CD8-positive, alpha-beta memory T cell (primary cell): ENCODE results near the gene CHD5. TPM values are rescaled to one million over a fixed set of nuclear protein-coding genes. Genes with fewer than 3 reads are reported as not detected.
A peak's percentile ranks its signal among the peaks of the same experiment; 100 is the strongest.

ENCODE experiments used
- CTCF ChIA-PET: fragments of 350-600 bp; sonication (Branson Sonifier 250); formaldehyde crosslinking; loops from one replicate; lab custom pipeline; 2021; ENCODE audit warnings: antibody characterized with exemption; lab: Charles Lee
- POLR2A ChIA-PET: fragments of 350-600 bp; sonication (Branson Sonifier 250); formaldehyde crosslinking; loops from one replicate; lab custom pipeline; 2021; ENCODE audit warnings: antibody characterized with exemption; lab: Charles Lee
- DNase-seq, 5 donors: peaks; one replicate each; pipeline versions ENCODE4 v3.0.0 to v3.0.0-alpha.2; 2020 to 2022; ENCODE audit warnings: mixed read lengths in 1 of 5
- H3K27ac ChIP-seq: one replicate; pipeline ENCODE4 v1.7.0; 2013; ENCODE audit warnings: low read depth, mild to moderate bottlenecking, low read length, moderate library complexity
- H3K27me3 ChIP-seq: 2 replicates; pipeline ENCODE4 v1.7.0; 2013; ENCODE audit warnings: low read length, mild to moderate bottlenecking; ENCODE audit not compliant: insufficient read depth, poor library complexity, severe bottlenecking
- H3K36me3 ChIP-seq: 2 replicates; pipeline ENCODE4 v1.7.0; 2013; ENCODE audit warnings: mild to moderate bottlenecking, low read length, moderate library complexity; ENCODE audit not compliant: insufficient read depth
- H3K4me1 ChIP-seq: 2 replicates; pipeline ENCODE4 v1.7.0; 2013; ENCODE audit warnings: mild to moderate bottlenecking, low read length, moderate library complexity; ENCODE audit not compliant: insufficient read depth
- H3K4me3 ChIP-seq: 2 replicates; pipeline ENCODE4 v1.7.0; 2013; ENCODE audit warnings: mild to moderate bottlenecking, low read length
- H3K9me3 ChIP-seq: 2 replicates; pipeline ENCODE4 v1.7.0; 2013; ENCODE audit warnings: mild to moderate bottlenecking, low read length
- H3K27ac Mint-ChIP-seq, 8 donors: one replicate each; pipeline ENCODE4 v1.8.0; 2020 to 2021; ENCODE audit warnings: mixed read lengths in 8 of 8, mild to moderate bottlenecking in 6 of 8, inconsistent platforms in 3 of 8, moderate library complexity in 3 of 8
- H3K27me3 Mint-ChIP-seq, 2 donors: one replicate each; pipeline ENCODE4 v1.8.0; 2020 to 2021; ENCODE audit warnings: mixed read lengths in 2 of 2, mild to moderate bottlenecking in 1 of 2, moderate library complexity in 1 of 2
- H3K36me3 Mint-ChIP-seq, 3 donors: one replicate each; pipeline ENCODE4 v1.8.0; 2020 to 2021; ENCODE audit warnings: mixed read lengths in 3 of 3, inconsistent platforms in 1 of 3, mild to moderate bottlenecking in 1 of 3
- H3K4me1 Mint-ChIP-seq, 3 donors: one replicate each; pipeline ENCODE4 v1.8.0; 2020 to 2021; ENCODE audit warnings: mixed read lengths in 3 of 3, inconsistent platforms in 1 of 3, mild to moderate bottlenecking in 1 of 3
- H3K4me3 Mint-ChIP-seq, 7 donors: one replicate each; pipeline ENCODE4 v1.8.0; 2020 to 2021; ENCODE audit warnings: mixed read lengths in 7 of 7, mild to moderate bottlenecking in 6 of 7, moderate library complexity in 4 of 7, inconsistent platforms in 2 of 7
- H3K9me3 Mint-ChIP-seq, 5 donors: one replicate each; pipeline ENCODE4 v1.8.0; 2020 to 2022; ENCODE audit warnings: mixed read lengths in 5 of 5, mild to moderate bottlenecking in 3 of 5, moderate library complexity in 2 of 5, inconsistent platforms in 1 of 5
- polyA plus RNA-seq: library from polyadenylated mRNA; unstranded; fragments of 300-500 nt; fragmentation: Illumina TruSeq; gene quantifications from one replicate; pipeline ENCODE4 v1.2.3, GENCODE V29; 2021
- total RNA-seq, 2 experiments: library from RNA; stranded (reverse); gene quantifications; one replicate each; pipeline ENCODE4 v1.2.3, GENCODE V29; 2021

The CHD5 gene
- total and polyA plus RNA-seq, 3 experiments from 2014 or later: 0.61 to 0.82 TPM; not detected in 1

DNA sequence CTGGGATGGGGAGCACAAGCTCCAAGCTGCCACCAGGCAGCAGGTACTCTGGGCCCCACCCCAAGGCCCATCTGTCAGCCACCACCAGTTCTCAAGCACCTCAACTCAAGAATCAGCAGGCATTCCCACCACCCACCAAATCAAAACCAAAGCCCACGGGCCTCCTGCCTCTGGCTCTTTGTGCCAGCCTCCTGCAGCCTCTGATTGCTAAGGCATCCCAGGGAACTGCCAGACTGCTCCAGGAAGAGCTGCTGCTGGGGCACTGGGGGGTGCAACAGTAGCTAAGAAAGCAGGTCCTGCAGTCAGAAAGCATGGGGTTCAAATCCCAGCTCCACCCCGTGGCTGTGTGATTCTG lies 34.7 kb downstream of the CHD5 start:
- Mint-ChIP-seq H3K27ac (no peak overlapping the region), H3K4me1 (peaks cover 3 to 11% (median 7%) of the 10 kb centered on the region in 3 donors), H3K9me3 (no peaks in the 10 kb centered on the region), H3K27me3 (peaks cover 8 to 12% of the 10 kb centered on the region in 2 donors), H3K4me3 (no peak overlapping the region), H3K36me3 (no peaks in the 10 kb centered on the region)
- H3K27ac ChIP-seq: no peak overlapping the region
- CTCF ChIA-PET: no interaction called here
- DNase-seq: no peak
- no peaks in the 10 kb centered on the region for H3K36me3 ChIP-seq
- no peaks in the 10 kb centered on the region for H3K27me3 ChIP-seq
- H3K4me1 ChIP-seq: peaks cover 3% of the 10 kb centered on the region
- H3K9me3 ChIP-seq: no peaks in the 10 kb centered on the region
- POLR2A ChIA-PET: no interaction called here
- H3K4me3 ChIP-seq: no peak overlapping the region

DNA sequence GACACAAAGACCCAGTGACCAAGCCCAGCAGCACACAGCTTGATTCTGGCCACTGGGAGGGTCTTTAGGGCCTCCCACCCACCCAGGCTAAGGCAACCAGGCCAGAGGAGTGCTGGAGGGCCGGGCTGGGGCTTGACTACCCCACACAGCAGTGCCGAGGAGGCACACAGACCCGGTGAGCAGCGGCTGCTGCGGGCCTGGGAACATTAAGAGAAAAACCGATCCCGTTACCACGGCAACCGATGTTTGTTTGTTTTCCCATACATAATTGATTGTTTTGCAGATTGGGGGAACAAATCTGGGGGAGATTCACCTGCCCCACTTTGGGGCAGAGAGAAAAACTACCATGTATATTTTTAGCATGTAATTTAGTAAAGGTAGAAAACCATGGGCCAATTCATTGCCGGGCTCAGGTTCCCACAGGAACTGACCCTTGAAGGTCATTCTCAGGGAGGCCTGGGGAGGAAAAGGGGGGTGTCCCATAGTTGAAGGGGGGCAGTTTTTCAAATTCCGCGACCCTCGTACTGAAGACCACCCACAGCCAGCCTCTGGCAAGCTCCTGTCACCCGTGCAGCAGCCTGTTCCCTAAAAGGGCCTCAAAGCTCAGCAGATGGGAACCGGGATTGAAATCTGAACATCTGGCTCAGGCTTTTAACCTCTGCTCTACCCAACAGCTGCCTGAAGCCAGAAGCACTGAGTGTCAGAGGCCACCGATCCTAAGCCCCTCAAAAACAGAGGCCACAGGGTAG lies 35.3 kb downstream of the CHD5 start:
- Mint-ChIP-seq H3K4me1 (peaks cover 3 to 11% (median 7%) of the 10 kb centered on the region in 3 donors), H3K36me3 (no peaks in the 10 kb centered on the region), H3K9me3 (no peaks in the 10 kb centered on the region), H3K27me3 (peaks cover 8 to 12% of the 10 kb centered on the region in 2 donors), H3K27ac (no peak overlapping the region), H3K4me3 (no peak overlapping the region)
- ChIA-PET CTCF (no interaction called here), POLR2A (no interaction called here)
- H3K27me3 ChIP-seq: no peaks in the 10 kb centered on the region
- no peak overlapping the region for H3K27ac ChIP-seq
- H3K36me3 ChIP-seq: no peaks in the 10 kb centered on the region
- DNase-seq: no peak
- H3K4me3 ChIP-seq: no peak overlapping the region
- peaks cover 3% of the 10 kb centered on the region for H3K4me1 ChIP-seq
- no peaks in the 10 kb centered on the region for H3K9me3 ChIP-seq

DNA sequence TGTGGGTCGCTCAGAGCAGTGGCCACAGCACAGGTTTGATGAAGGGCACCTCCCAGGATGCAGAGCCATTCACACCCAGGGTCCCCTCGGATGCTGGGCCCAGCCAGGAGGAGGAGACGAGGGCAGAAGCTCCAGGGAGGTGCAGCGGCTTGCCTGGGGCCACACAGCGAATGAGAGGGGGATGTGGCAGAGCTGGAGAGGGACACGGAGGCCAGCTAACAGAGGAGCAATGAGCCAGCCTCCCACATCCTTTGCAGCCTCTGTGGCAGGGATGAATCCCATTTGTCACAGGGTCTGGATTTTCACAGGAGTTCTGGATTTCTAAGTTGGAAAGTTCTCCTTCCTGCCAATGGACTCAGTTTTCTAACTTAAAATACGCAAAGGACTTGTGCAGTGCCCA lies 35.9 kb downstream of the CHD5 start:
- no peaks in the 10 kb centered on the region for H3K36me3 Mint-ChIP-seq
- H3K9me3 Mint-ChIP-seq: no peaks in the 10 kb centered on the region
- H3K27me3 Mint-ChIP-seq: peaks cover 8 to 12% of the 10 kb centered on the region in 2 donors
- no peaks in the 10 kb centered on the region for H3K36me3 ChIP-seq
- no peaks in the 10 kb centered on the region for H3K27me3 ChIP-seq
- ChIA-PET POLR2A (no interaction called here), CTCF (no interaction called here)
- peak overlapping the region in 1 of 8 donors; percentile 10 for H3K27ac Mint-ChIP-seq
- H3K9me3 ChIP-seq: no peaks in the 10 kb centered on the region
- H3K4me1 ChIP-seq: peaks cover 3% of the 10 kb centered on the region
- H3K4me3 Mint-ChIP-seq: no peak overlapping the region
- no peak for DNase-seq
- no peak overlapping the region for H3K4me3 ChIP-seq
- H3K27ac ChIP-seq: no peak overlapping the region
- peaks cover 3 to 11% (median 7%) of the 10 kb centered on the region in 3 donors for H3K4me1 Mint-ChIP-seq

DNA sequence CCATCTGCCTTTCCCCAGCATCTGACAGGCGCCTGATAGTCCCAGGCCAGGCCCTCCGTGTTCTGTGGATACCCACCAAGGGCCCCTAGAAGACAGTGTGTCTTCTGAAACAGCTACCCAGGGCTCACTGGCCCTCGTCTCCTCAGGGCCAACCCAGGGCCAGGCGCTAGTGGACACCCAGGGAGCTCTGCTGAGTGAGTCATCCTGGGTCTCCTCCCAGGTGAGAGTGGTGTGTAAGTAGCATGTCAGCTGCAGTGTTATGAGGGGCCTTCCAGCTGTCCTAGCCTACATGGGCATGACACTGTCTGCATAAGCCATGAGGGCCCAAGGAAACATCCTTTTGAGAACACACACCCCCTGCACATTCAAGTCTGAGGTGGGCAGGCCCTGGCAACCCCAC lies 36.7 kb downstream of the CHD5 start:
- no peak overlapping the region for H3K4me3 ChIP-seq
- H3K27ac Mint-ChIP-seq: no peak overlapping the region
- DNase-seq: no peak
- no peak overlapping the region for H3K27ac ChIP-seq
- no peaks in the 10 kb centered on the region for H3K4me1 ChIP-seq
- H3K27me3 Mint-ChIP-seq: peaks cover 7 to 11% of the 10 kb centered on the region in 2 donors
- POLR2A ChIA-PET: no interaction called here
- H3K4me1 Mint-ChIP-seq: peaks cover 2 to 6% (median 5%) of the 10 kb centered on the region in 3 donors
- no peaks in the 10 kb centered on the region for H3K36me3 ChIP-seq
- H3K9me3 ChIP-seq: no peaks in the 10 kb centered on the region
- no peaks in the 10 kb centered on the region for H3K36me3 Mint-ChIP-seq
- H3K4me3 Mint-ChIP-seq: no peak overlapping the region
- H3K27me3 ChIP-seq: no peaks in the 10 kb centered on the region
- CTCF ChIA-PET: no interaction called here
- H3K9me3 Mint-ChIP-seq: no peaks in the 10 kb centered on the region

DNA sequence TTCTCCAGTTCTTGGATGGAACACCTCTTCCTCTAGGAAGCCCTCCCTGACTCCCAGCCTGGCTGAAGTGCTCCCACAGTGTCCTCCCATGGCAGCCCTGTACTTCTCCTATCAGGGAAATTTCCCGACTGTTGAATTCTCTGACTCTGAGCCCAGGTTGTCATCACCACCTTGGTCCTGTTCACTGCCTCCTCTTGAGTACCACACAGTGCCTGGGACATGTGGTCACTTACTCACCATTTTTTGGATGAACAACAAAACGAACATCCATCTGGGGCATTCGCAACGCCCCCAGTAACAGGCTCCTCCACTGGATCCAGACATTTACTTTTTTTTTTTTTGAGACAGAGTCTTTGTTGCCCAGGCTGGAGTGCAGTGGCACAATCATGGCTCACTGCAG lies 37.4 kb downstream of the CHD5 start:
- CTCF ChIA-PET: no interaction called here
- H3K27me3 Mint-ChIP-seq: peaks cover 4 to 7% of the 10 kb centered on the region in 2 donors
- H3K36me3 Mint-ChIP-seq: no peaks in the 10 kb centered on the region

DNA sequence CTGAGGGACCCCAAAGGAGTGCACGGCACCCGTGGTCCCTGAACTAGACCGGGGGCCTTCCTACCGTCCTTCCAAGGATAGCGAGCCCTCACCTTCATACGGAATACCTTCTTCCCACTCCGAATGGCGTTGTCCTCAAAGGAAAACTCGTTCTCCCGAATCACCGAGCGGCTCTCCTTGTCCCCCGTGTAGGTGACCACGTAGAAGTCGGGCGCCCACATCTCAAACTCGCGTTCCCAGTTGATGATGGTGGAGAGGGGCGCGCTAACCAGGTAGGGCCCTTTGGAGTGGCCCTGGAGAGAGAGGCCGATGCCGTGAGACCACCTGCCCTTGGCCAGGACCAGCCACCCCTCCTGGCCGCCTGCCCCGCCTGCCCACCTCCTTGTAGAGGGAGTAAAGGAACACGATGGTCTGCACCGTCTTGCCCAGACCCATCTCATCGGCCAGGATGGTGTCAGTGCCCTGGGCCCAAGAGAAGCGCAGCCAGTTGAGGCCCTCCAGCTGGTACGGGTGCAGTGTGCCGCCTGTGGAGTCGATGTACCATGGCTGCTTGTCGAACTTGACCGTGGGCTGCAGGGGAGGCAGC lies 38.0 kb downstream of the CHD5 start:
- no peaks in the 10 kb centered on the region for H3K4me1 Mint-ChIP-seq

More for the DNA sequence above, 37.4 kb downstream of the CHD5 start:
- POLR2A ChIA-PET: no interaction called here
- Mint-ChIP-seq H3K9me3 (no peaks in the 10 kb centered on the region), H3K27ac (no peak overlapping the region), H3K4me1 (no peaks in the 10 kb centered on the region), H3K4me3 (no peak overlapping the region)
- H3K27ac ChIP-seq: no peak overlapping the region
- no peaks in the 10 kb centered on the region for H3K9me3 ChIP-seq
- no peak overlapping the region for H3K4me3 ChIP-seq
- no peaks in the 10 kb centered on the region for H3K27me3 ChIP-seq
- H3K4me1 ChIP-seq: no peaks in the 10 kb centered on the region
- no peaks in the 10 kb centered on the region for H3K36me3 ChIP-seq
- DNase-seq: no peak

DNA sequence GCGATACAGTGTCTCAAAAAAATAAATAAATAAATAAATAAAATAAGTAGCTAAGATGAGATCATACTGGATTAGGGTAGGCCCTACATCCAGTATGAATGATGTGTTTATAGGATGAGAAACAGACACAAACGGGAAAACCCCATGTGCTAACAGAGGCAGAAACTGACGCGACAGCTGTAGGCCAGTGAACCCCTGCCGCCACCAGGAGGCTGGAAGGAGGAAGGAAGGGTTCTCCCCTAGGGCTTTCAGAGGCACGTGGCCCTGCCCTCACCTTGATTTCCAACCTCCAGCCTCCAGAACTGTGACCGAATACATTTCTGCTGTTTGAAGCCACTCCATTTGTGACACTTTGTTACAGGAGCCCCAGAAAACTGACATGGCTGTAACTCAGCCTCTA lies 38.5 kb downstream of the CHD5 start:
- Mint-ChIP-seq H3K27me3 (peaks cover 4 to 7% of the 10 kb centered on the region in 2 donors), H3K27ac (peak overlapping the region in 1 of 8 donors; percentile 15), H3K4me1 (no peaks in the 10 kb centered on the region), H3K36me3 (no peaks in the 10 kb centered on the region), H3K4me3 (no peak overlapping the region), H3K9me3 (no peaks in the 10 kb centered on the region)
- H3K36me3 ChIP-seq: no peaks in the 10 kb centered on the region
- no peak overlapping the region for H3K27ac ChIP-seq
- no peak overlapping the region for H3K4me3 ChIP-seq
- H3K27me3 ChIP-seq: no peaks in the 10 kb centered on the region
- H3K4me1 ChIP-seq: no peaks in the 10 kb centered on the region
- DNase-seq: no peak
- ChIA-PET CTCF (no interaction called here), POLR2A (no interaction called here)
- H3K9me3 ChIP-seq: no peaks in the 10 kb centered on the region

More for the DNA sequence above, 38.0 kb downstream of the CHD5 start:
- Mint-ChIP-seq H3K9me3 (no peaks in the 10 kb centered on the region), H3K36me3 (no peaks in the 10 kb centered on the region), H3K27me3 (peaks cover 4 to 7% of the 10 kb centered on the region in 2 donors), H3K27ac (peak overlapping the region in 1 of 8 donors; percentile 15), H3K4me3 (no peak overlapping the region)
- Histone ChIP-seq H3K4me3 (no peak overlapping the region), H3K27me3 (no peaks in the 10 kb centered on the region), H3K4me1 (no peaks in the 10 kb centered on the region), H3K9me3 (no peaks in the 10 kb centered on the region), H3K27ac (no peak overlapping the region), H3K36me3 (no peaks in the 10 kb centered on the region)
- ChIA-PET POLR2A (no interaction called here), CTCF (no interaction called here)
- DNase-seq: no peak

DNA sequence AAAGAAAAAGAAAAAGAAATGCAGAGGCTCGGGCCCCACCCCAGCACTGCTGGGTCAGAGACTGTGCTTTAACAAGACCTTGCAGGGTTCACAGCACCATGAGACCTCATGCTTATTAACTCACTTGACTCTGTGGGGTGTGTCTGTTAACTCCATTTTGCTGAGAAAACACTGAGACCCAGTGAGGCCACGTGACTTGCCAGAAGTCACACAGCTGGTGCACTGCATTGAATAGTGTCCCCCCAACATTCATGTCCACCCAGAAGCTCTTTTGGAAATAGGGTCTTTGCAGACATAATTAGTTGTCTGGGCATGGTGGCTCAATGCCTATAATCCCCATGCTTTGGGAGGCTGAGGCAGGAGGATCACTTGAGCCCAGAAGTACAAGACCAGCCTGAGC lies 39.7 kb downstream of the CHD5 start:
- Mint-ChIP-seq H3K27ac (no peak overlapping the region), H3K4me1 (no peaks in the 10 kb centered on the region), H3K4me3 (no peak overlapping the region), H3K36me3 (no peaks in the 10 kb centered on the region), H3K9me3 (no peaks in the 10 kb centered on the region), H3K27me3 (peaks cover 2 to 4% of the 10 kb centered on the region in 2 donors)
- Histone ChIP-seq H3K27me3 (no peaks in the 10 kb centered on the region), H3K36me3 (no peaks in the 10 kb centered on the region), H3K27ac (no peak overlapping the region), H3K4me3 (no peak overlapping the region), H3K9me3 (no peaks in the 10 kb centered on the region), H3K4me1 (no peaks in the 10 kb centered on the region)
- DNase-seq: no peak
- ChIA-PET CTCF (no interaction called here), POLR2A (no interaction called here)
